Thyroid gland (tissue), 4 donors: ENCODE data around the gene IL13RA2.

Source experiments
- POLR2A ChIP-seq, 2 donors: fragments of 450-650 bp; IDR thresholded peaks; one replicate each; pipeline ENCODE4 v1.6.1; 2017; ENCODE audit warnings: antibody characterized with exemption in 2 of 2, mild to moderate bottlenecking in 2 of 2, moderate library complexity in 1 of 2
- TF ChIP-seq, protein P1 (sequence below), 6 experiments: fragments of 200-600 bp in 3 of 6; fragments of 450-650 bp in 3 of 6; sonication (generic) in 3 of 6; IDR thresholded peaks; one replicate each; pipeline ENCODE4 v1.5.1; 2016 to 2019; ENCODE audit warnings: antibody characterized with exemption in 6 of 6, mild to moderate bottlenecking in 2 of 6, inconsistent platforms in 1 of 6, moderate library complexity in 1 of 6

DNA sequence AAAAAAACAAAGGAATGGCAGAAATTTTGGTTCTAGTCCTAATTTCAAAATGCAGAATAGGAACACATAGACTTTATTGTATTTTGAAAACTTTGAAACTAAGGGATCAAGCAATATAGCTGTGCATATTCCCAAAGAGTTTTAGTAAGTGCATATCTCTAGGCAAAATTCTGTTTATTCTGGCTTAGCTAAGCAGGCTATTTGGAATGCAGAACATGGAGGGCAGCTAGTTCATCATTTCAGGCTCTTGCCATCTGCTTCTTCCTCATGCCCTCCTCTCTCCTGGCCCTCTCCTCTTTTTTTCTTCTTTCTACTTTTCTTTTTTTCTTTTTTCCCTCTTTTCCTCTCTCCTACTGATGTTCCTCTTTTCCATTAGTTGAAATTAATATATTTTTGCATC is 12.0 kb upstream of the IL13RA2 start:
- TF ChIP-seq, protein P1, sequence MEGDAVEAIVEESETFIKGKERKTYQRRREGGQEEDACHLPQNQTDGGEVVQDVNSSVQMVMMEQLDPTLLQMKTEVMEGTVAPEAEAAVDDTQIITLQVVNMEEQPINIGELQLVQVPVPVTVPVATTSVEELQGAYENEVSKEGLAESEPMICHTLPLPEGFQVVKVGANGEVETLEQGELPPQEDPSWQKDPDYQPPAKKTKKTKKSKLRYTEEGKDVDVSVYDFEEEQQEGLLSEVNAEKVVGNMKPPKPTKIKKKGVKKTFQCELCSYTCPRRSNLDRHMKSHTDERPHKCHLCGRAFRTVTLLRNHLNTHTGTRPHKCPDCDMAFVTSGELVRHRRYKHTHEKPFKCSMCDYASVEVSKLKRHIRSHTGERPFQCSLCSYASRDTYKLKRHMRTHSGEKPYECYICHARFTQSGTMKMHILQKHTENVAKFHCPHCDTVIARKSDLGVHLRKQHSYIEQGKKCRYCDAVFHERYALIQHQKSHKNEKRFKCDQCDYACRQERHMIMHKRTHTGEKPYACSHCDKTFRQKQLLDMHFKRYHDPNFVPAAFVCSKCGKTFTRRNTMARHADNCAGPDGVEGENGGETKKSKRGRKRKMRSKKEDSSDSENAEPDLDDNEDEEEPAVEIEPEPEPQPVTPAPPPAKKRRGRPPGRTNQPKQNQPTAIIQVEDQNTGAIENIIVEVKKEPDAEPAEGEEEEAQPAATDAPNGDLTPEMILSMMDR (IDR thresholded peaks at IDR 0.05), result no peak
- no peak for TF ChIP-seq POLR2A (IDR thresholded peaks at IDR 0.05)
